Measurements from ENCODE around the gene MPRIP. TPM values are rescaled to one million over a fixed set of nuclear protein-coding genes. Genes with fewer than 3 reads are reported as not detected.

The MPRIP gene
- total and polyA plus RNA-seq, 2 donors (not counting 1 experiment from before 2014, with no cell fraction given): 130 to 299 TPM

DNA sequence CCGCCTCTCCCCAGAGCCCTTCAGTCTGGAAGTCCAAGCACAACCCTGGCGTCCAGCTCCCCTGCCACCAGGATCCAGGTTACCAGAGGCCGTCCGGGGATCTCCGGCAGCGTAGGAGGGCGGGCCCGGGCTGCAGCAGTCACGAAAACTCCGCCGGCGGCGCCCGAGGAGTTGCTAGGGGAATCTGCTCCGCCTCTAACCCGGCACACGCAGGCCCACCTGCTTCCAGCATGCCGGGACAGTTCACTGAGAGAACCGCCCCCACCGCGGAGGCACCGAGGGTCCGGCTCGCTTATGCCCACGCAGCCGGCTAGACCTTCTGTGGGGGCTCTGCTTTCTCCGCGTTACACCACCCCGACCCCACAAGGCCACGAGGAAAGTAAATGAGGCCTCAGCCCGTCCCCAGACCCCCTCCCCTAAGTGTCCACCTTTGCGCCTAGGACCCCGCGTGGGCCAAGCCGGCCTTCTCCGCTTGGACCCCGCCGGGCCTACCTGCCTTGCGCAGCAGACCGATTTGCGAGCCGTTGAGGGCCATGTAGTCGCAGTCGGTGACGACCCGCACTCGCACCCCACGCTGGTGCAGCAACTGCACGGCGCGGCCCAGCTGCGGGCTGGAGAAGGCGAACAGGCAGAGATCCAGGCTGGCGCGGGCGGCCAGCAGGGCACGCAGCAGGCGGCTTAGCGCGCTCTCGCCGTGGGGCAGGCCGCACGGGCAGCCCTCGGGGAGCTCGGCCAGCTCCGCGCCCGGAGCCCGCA is 163.3 kb downstream of the MPRIP start:
- Mint-ChIP-seq H3K27ac (peak overlapping the region; percentile 85), H3K9me3 (ENCODE audit: insufficient read depth) (no peaks in the 10 kb centered on the region), H3K4me3 (peak overlapping the region; percentile 93), H3K4me1 (peaks cover 20% of the 10 kb centered on the region), H3K27me3 (no peaks in the 10 kb centered on the region)
- Histone ChIP-seq H3K4me2 (replicated peaks; ENCODE audit: low read depth, low read length, poor library complexity, severe bottlenecking) (peak overlapping the region; percentile 99), H3K4me3 (ENCODE audit: control extremely low read depth in 1 of 5, extremely low read depth in 1 of 5, insufficient read depth in 1 of 5, low read depth in 2 of 5, low read length in 4 of 5) (peak overlapping the region in 4 of 5 experiments; percentile 57 to 71 (median 59)), H3K9ac (ENCODE audit: low read length) (peak overlapping the region; percentile 62), H3K79me2 (ENCODE audit: control insufficient read depth, insufficient read depth, low read length) (peaks cover 9% of the 10 kb centered on the region), H3K27me3 (replicated peaks in 1 of 4; ENCODE audit: control extremely low read depth in 1 of 4, control insufficient read depth in 3 of 4, insufficient read depth in 4 of 4, low read length in 3 of 4) (no peaks in the 10 kb centered on the region), H2AFZ (ENCODE audit: insufficient read depth, low read depth, low read length, poor library complexity, severe bottlenecking) (peak overlapping the region; percentile 86), H3K9me3 (ENCODE audit: control extremely low read depth in 1 of 3, control insufficient read depth in 2 of 3, insufficient read depth in 1 of 3, low read length in 2 of 3) (peaks cover 0 to 11% (median 0%) of the 10 kb centered on the region in 3 donors), H3K27ac (ENCODE audit: low read length in 2 of 2) (peak overlapping the region; percentile 19 to 52), H4K20me1 (ENCODE audit: control insufficient read depth, insufficient read depth, low read length, poor library complexity, severe bottlenecking) (peaks cover 4% of the 10 kb centered on the region), H3K36me3 (replicated peaks in 1 of 2; ENCODE audit: control extremely low read depth in 1 of 2, control insufficient read depth in 1 of 2, extremely low read depth in 1 of 2, insufficient read depth in 2 of 2, low read length in 1 of 2) (peaks cover 0 to 8% of the 10 kb centered on the region in 2 experiments), H3K4me1 (ENCODE audit: control insufficient read depth in 2 of 2, insufficient read depth in 2 of 2, low read length in 2 of 2) (peaks cover 14 to 25% of the 10 kb centered on the region in 2 donors)
- intact Hi-C loops (cut with micrococcal nuclease): loop anchor here (1.0 to 10.0 kb wide), 3 partner anchors 32 to 161 kb away; partner anchors contain the start of genes FLCN and MPRIP
- ATAC-seq (ENCODE audit: low read depth): peak; percentile 16
- WGBS (ENCODE audit: insufficient coverage): 13% methylated on average over 70 of the region's 70 CpGs
- DNase-seq: peak; percentile 70
- POLR2A ChIA-PET: interaction anchor here (0.6 to 1.6 kb wide), 2 partner anchors 31 to 86 kb away, joined by 4 to 7 read pairs; partner anchors contain the start of gene FLCN
- CTCF ChIA-PET: interaction anchor here (0.8 kb wide), 1 partner anchor 34 kb away, joined by 3 read pairs; no protein-coding TSS in a partner anchor
- TF ChIP-seq, protein P1, sequence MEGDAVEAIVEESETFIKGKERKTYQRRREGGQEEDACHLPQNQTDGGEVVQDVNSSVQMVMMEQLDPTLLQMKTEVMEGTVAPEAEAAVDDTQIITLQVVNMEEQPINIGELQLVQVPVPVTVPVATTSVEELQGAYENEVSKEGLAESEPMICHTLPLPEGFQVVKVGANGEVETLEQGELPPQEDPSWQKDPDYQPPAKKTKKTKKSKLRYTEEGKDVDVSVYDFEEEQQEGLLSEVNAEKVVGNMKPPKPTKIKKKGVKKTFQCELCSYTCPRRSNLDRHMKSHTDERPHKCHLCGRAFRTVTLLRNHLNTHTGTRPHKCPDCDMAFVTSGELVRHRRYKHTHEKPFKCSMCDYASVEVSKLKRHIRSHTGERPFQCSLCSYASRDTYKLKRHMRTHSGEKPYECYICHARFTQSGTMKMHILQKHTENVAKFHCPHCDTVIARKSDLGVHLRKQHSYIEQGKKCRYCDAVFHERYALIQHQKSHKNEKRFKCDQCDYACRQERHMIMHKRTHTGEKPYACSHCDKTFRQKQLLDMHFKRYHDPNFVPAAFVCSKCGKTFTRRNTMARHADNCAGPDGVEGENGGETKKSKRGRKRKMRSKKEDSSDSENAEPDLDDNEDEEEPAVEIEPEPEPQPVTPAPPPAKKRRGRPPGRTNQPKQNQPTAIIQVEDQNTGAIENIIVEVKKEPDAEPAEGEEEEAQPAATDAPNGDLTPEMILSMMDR (IDR thresholded peaks at IDR 0.05): no peak
- no peak for TF ChIP-seq EZH2 (IDR thresholded peaks at IDR 0.05; ENCODE audit: borderline replicate concordance, insufficient read depth, low read depth, low read length, poor library complexity, severe bottlenecking)
